Astrocyte (in vitro differentiated cells and primary cell): ENCODE measurements around the gene PAPSS1. TPM values are rescaled to one million over a fixed set of nuclear protein-coding genes. Genes with fewer than 3 reads are reported as not detected.

ENCODE experiments used
- DNase-seq: peaks from one replicate; pipeline ENCODE4 v3.0.0-alpha.2; 2010; ENCODE audit warnings: low read depth
- FAIRE-seq: peaks from 2 replicates; lab custom pipeline; 2011; peaks lifted over from hg19 to GRCh38; lab: Jason Lieb, UNC
- H2AFZ ChIP-seq: 2 replicates; pipeline ENCODE4 v1.6.0; 2012; ENCODE audit warnings: low read depth, low read length, inconsistent platforms
- H3K27ac ChIP-seq: 2 replicates; pipeline ENCODE4 v1.5.1; 2011; ENCODE audit warnings: low read depth, low read length, inconsistent platforms
- H3K27me3 ChIP-seq: 2 replicates; pipeline ENCODE4 v1.6.0; 2011; ENCODE audit warnings: low read length, inconsistent platforms; ENCODE audit not compliant: insufficient read depth
- H3K36me3 ChIP-seq: 2 replicates; pipeline ENCODE4 v1.5.1; 2011; ENCODE audit warnings: low read length, inconsistent platforms; ENCODE audit not compliant: insufficient read depth
- H3K4me1 ChIP-seq: 2 replicates; pipeline ENCODE4 v1.5.1; 2011; ENCODE audit warnings: low read length, inconsistent platforms; ENCODE audit not compliant: insufficient read depth
- H3K4me2 ChIP-seq: 2 replicates; pipeline ENCODE4 v1.6.0; 2012; ENCODE audit warnings: low read length, inconsistent platforms
- H3K4me3 ChIP-seq: 2 replicates; pipeline ENCODE4 v1.5.1; 2011; ENCODE audit warnings: low read depth, mild to moderate bottlenecking, low read length, inconsistent platforms; ENCODE audit not compliant: insufficient read depth
- H3K79me2 ChIP-seq: 2 replicates; pipeline ENCODE4 v1.6.0; 2012; ENCODE audit warnings: mild to moderate bottlenecking, low read length, inconsistent platforms; ENCODE audit not compliant: insufficient read depth
- H3K9ac ChIP-seq: 2 replicates; pipeline ENCODE4 v1.6.0; 2012; ENCODE audit warnings: mild to moderate bottlenecking, low read length, inconsistent platforms
- H3K9me3 ChIP-seq: 2 replicates; pipeline ENCODE4 v1.5.1; 2012; ENCODE audit warnings: low read depth, mild to moderate bottlenecking, low read length, inconsistent platforms; ENCODE audit not compliant: insufficient read depth
- H4K20me1 ChIP-seq: 2 replicates; pipeline ENCODE4 v1.6.0; 2012; ENCODE audit warnings: low read length, inconsistent platforms; ENCODE audit not compliant: insufficient read depth
- H3K27ac Mint-ChIP-seq: one replicate; pipeline ENCODE4 v1.8.0; 2021; ENCODE audit warnings: mild to moderate bottlenecking, mixed read lengths; ENCODE audit not compliant: unreplicated experiment
- H3K27me3 Mint-ChIP-seq: one replicate; pipeline ENCODE4 v1.8.0; 2021; ENCODE audit warnings: low read depth, mixed read lengths; ENCODE audit not compliant: unreplicated experiment
- H3K36me3 Mint-ChIP-seq: one replicate; pipeline ENCODE4 v1.8.0; 2021; ENCODE audit warnings: low read depth, mixed read lengths; ENCODE audit not compliant: unreplicated experiment
- H3K4me1 Mint-ChIP-seq: one replicate; pipeline ENCODE4 v1.8.0; 2021; ENCODE audit warnings: low read depth, mixed read lengths; ENCODE audit not compliant: unreplicated experiment
- H3K4me3 Mint-ChIP-seq: one replicate; pipeline ENCODE4 v1.8.0; 2021; ENCODE audit warnings: mild to moderate bottlenecking, moderate library complexity, mixed read lengths; ENCODE audit not compliant: unreplicated experiment
- H3K9me3 Mint-ChIP-seq: one replicate; pipeline ENCODE4 v1.8.0; 2021; ENCODE audit warnings: mild to moderate bottlenecking, mixed read lengths; ENCODE audit not compliant: unreplicated experiment
- CTCF ChIP-seq: IDR thresholded peaks from 2 replicates; pipeline ENCODE4 v1.5.1; 2011; ENCODE audit warnings: low read depth, mild to moderate bottlenecking, inconsistent platforms, low read length, moderate library complexity; ENCODE audit not compliant: insufficient read depth
- EZH2 ChIP-seq: IDR thresholded peaks from 2 replicates; pipeline ENCODE4 v1.6.1; 2012; ENCODE audit warnings: mild to moderate bottlenecking, low read length, inconsistent platforms; ENCODE audit not compliant: insufficient read depth
- total RNA-seq: library from RNA; stranded (reverse); gene quantifications from 2 replicates; pipeline ENCODE4 v1.2.1, GENCODE V29; 2021

The PAPSS1 gene
- total RNA-seq, 1 donor from 2014 or later, result 102 TPM

GRCh38 chr4:107688421-107688820, 31.6 kb downstream of the PAPSS1 start:
- H3K4me2 ChIP-seq, result no peak overlapping the region
- H3K9me3 ChIP-seq, result no peaks in the 10 kb centered on the region
- no peak overlapping the region for H3K4me3 ChIP-seq
- peaks cover 13% of the 10 kb centered on the region for H3K36me3 Mint-ChIP-seq
- H3K4me1 Mint-ChIP-seq, result no peaks in the 10 kb centered on the region
- TF ChIP-seq EZH2, result no peak
- TF ChIP-seq CTCF, result no peak
- no peak overlapping the region for H2AFZ ChIP-seq
- peaks cover 28% of the 10 kb centered on the region for H4K20me1 ChIP-seq
- no peak overlapping the region for H3K9ac ChIP-seq
- no peaks in the 10 kb centered on the region for H3K27me3 ChIP-seq
- no peak overlapping the region for H3K27ac Mint-ChIP-seq
- FAIRE-seq (no peak), DNase-seq (no peak)
- no peak overlapping the region for H3K27ac ChIP-seq
- peaks cover 16% of the 10 kb centered on the region for H3K36me3 ChIP-seq
- peaks cover 2% of the 10 kb centered on the region for H3K9me3 Mint-ChIP-seq
- no peak overlapping the region for H3K4me3 Mint-ChIP-seq
- H3K4me1 ChIP-seq, result peaks cover 6% of the 10 kb centered on the region
- H3K79me2 ChIP-seq, result peaks cover 22% of the 10 kb centered on the region
- no peaks in the 10 kb centered on the region for H3K27me3 Mint-ChIP-seq

GRCh38 chr4:107685740-107686139, 34.3 kb downstream of the PAPSS1 start:
- no peak overlapping the region for H3K27ac ChIP-seq
- TF ChIP-seq EZH2 (no peak), CTCF (no peak)

GRCh38 chr4:107683873-107684272, 36.2 kb downstream of the PAPSS1 start:
- no peak overlapping the region for H3K4me3 ChIP-seq

More at GRCh38 chr4:107685740-107686139, 34.3 kb downstream of the PAPSS1 start:
- Histone ChIP-seq H3K27me3 (no peaks in the 10 kb centered on the region), H4K20me1 (peaks cover 28% of the 10 kb centered on the region), H3K9ac (no peak overlapping the region), H3K9me3 (no peaks in the 10 kb centered on the region), H3K36me3 (peaks cover 11% of the 10 kb centered on the region), H3K4me3 (no peak overlapping the region), H3K4me1 (peaks cover 6% of the 10 kb centered on the region), H3K79me2 (peaks cover 16% of the 10 kb centered on the region), H2AFZ (no peak overlapping the region), H3K4me2 (no peak overlapping the region)
- H3K27ac Mint-ChIP-seq, result no peak overlapping the region
- peaks cover 2% of the 10 kb centered on the region for H3K9me3 Mint-ChIP-seq
- FAIRE-seq, result no peak
- H3K27me3 Mint-ChIP-seq, result no peaks in the 10 kb centered on the region
- no peak overlapping the region for H3K4me3 Mint-ChIP-seq
- DNase-seq, result no peak
- H3K4me1 Mint-ChIP-seq, result peaks cover 2% of the 10 kb centered on the region
- peaks cover 9% of the 10 kb centered on the region for H3K36me3 Mint-ChIP-seq

More at GRCh38 chr4:107683873-107684272, 36.2 kb downstream of the PAPSS1 start:
- Histone ChIP-seq H4K20me1 (peaks cover 17% of the 10 kb centered on the region), H2AFZ (no peak overlapping the region), H3K9ac (no peak overlapping the region), H3K27me3 (no peaks in the 10 kb centered on the region), H3K36me3 (peaks cover 11% of the 10 kb centered on the region), H3K79me2 (peaks cover 11% of the 10 kb centered on the region), H3K4me2 (no peak overlapping the region), H3K27ac (no peak overlapping the region), H3K4me1 (no peaks in the 10 kb centered on the region), H3K9me3 (no peaks in the 10 kb centered on the region)
- Mint-ChIP-seq H3K4me3 (no peak overlapping the region), H3K4me1 (peaks cover 2% of the 10 kb centered on the region), H3K27me3 (no peaks in the 10 kb centered on the region), H3K27ac (no peak overlapping the region), H3K36me3 (peaks cover 9% of the 10 kb centered on the region), H3K9me3 (peaks cover 2% of the 10 kb centered on the region)
- TF ChIP-seq CTCF (no peak), EZH2 (no peak)
- FAIRE-seq, result no peak
- DNase-seq, result no peak
